Muscle layer of duodenum (tissue), 2 donors: ENCODE results near the gene MALAT1.
A peak's percentile ranks its signal among the peaks of the same experiment; 100 is the strongest.

Experiments used
- H3K27ac ChIP-seq: one replicate; pipeline ENCODE4 v1.7.0; 2013; ENCODE audit warnings: mild to moderate bottlenecking, low read length
- H3K27me3 ChIP-seq: one replicate; pipeline ENCODE4 v1.7.0; 2013; ENCODE audit warnings: low read depth, mild to moderate bottlenecking, control low read depth, low read length
- H3K36me3 ChIP-seq, 2 donors: one replicate each; pipeline ENCODE4 v1.7.0; 2013; ENCODE audit warnings: low read length in 2 of 2, control low read depth in 1 of 2, mild to moderate bottlenecking in 1 of 2; ENCODE audit not compliant: insufficient read depth in 2 of 2, control insufficient read depth in 1 of 2
- H3K4me1 ChIP-seq, 2 donors: one replicate each; pipeline ENCODE4 v1.7.0; 2013; ENCODE audit warnings: low read length in 2 of 2, mild to moderate bottlenecking in 2 of 2, control low read depth in 1 of 2, moderate library complexity in 1 of 2; ENCODE audit not compliant: insufficient read depth in 2 of 2, control insufficient read depth in 1 of 2
- H3K4me3 ChIP-seq, 2 donors: one replicate each; pipeline ENCODE4 v1.7.0; 2013; ENCODE audit warnings: low read length in 2 of 2, low read depth in 1 of 2, mild to moderate bottlenecking in 1 of 2
- H3K9me3 ChIP-seq, 2 donors: one replicate each; pipeline ENCODE4 v1.7.0; 2013; ENCODE audit warnings: low read length in 2 of 2, control low read depth in 1 of 2, mild to moderate bottlenecking in 1 of 2; ENCODE audit not compliant: control insufficient read depth in 1 of 2
- donor health status: healthy.

MALAT1 gene

DNA sequence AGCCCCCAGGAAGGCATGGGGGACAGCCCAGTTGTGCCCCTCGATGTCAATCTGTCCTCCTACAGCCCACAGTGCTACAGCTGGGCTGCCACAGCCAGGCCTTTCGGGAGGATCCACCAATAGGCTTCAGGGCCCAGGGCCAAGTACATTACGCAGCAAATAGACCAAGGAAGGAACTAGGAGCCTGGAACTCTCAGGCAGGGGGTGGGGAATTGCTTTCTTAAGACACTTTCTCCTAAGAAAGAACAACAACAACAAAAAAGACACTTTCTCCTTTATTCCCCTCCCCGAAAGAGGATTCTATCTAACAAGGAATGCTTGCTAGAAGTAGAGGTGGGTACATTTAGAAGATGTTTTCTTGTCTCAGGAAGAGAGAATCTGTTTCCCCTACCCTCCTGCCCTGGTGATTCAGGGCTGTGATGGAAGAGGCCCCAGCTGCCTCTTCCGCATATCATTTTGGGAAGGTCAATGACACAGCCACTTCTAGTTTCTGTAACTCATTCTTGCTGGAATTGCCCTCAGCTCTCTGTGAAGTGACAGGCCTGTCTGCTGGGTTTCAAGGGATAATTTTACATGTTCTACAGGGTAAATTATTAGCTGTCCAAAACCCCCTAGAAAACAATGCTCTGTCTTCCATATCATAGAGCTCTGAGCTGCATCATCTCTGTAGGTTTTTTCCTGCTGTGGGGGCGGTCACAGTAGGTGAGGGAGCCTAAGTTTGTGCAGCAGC, 6.0 kb upstream of the MALAT1 start:
- Histone ChIP-seq H3K4me1 (peaks cover 53 to 62% of the 10 kb centered on the region in 2 donors), H3K4me3 (peak overlapping the region; percentile 33 to 50)

DNA sequence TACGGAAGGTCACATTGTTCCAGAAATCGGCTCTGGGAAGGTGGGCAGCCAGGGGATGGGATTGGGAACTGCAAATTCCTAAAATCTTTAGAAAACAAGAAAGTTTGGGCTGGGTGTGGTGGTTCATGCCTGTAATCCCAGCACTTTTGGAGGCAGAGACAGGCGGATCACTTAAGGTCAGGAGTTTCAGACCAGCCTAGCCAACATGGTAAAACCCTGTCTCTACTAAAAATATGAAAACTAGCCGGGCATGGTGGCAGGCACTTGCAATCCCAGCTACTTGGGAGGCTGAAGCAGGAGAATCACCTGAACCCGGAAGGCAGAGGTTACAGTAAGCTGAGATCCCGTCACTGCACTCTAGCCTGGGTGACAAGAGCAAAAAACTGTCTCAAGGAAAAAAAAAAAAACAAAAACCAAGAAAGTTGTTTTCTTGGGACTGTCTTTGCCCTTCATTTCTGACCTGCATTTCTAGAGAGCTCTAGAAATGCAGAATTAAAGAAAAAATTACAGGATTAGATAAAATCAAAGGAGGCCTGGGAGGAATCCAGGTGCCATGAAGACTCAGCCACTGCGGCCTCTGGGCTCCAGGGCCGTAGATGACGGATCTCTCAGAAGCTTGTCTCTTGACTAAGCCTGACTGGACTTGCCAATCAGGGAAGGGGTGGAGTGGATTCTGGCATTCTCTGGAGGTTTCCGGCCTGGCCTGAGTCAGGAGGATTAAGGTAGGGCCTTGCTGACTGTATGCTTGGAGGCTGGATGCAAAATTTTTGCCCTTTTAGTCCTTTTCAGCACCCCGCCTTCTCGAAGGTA, 5.3 kb upstream of the MALAT1 start:
- H3K4me1 ChIP-seq, result peaks cover 45 to 55% of the 10 kb centered on the region in 2 donors
- peaks cover 0 to 60% of the 10 kb centered on the region in 2 donors for H3K36me3 ChIP-seq
- peak overlapping the region; percentile 33 to 50 for H3K4me3 ChIP-seq
- no peaks in the 10 kb centered on the region for H3K9me3 ChIP-seq
- H3K27ac ChIP-seq, result peak overlapping the region; percentile 98
- H3K27me3 ChIP-seq, result no peaks in the 10 kb centered on the region

More for the DNA sequence above, 6.0 kb upstream of the MALAT1 start:
- Histone ChIP-seq H3K9me3 (no peaks in the 10 kb centered on the region), H3K36me3 (peaks cover 0 to 60% of the 10 kb centered on the region in 2 donors), H3K27ac (peak overlapping the region; percentile 98), H3K27me3 (no peaks in the 10 kb centered on the region)

DNA sequence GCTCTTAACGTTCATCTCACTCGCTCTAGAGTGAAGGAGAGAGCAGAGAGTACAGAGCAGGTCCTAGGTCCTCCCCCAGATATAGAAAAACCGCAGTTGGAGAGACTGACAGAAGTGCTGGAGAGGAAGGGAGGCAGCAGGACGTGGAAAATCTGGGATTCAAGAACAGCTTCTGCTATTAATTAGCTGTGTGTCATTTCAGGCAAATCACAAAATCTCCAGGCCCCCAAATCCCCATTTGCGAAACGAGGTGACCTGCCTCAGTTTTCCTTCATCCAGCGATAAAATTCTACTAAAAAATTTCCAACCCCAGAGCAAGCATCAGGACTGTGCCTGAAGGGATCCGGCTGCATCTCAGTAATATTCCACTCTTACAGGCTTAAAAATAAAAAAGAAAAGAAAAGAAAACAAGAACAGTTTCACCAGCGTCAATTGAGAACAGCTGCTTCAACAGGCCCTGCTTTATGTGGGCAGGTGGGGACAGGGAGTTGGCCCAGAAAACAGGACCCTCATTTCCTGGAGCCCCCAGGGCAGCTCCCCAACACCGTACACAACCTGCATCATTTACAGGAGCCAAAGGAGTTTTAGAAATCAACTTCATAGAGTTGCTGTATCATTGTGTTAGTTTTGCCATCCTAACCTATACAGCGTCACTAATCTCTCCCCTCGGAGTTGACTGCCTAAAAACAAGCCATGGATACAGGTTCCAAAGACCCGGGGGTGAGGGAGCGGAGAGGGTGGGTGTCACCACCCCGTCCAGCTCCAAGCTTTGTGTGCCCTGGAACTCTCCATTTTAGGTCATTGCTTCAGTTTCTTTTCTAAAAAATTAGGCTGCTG, 2.3 kb upstream of the MALAT1 start:
- peak overlapping the region; percentile 46 to 53 for H3K4me3 ChIP-seq
- no peaks in the 10 kb centered on the region for H3K27me3 ChIP-seq
- peaks cover 12 to 46% of the 10 kb centered on the region in 2 donors for H3K36me3 ChIP-seq
- no peaks in the 10 kb centered on the region for H3K9me3 ChIP-seq
- peak overlapping the region; percentile 99 for H3K27ac ChIP-seq
- H3K4me1 ChIP-seq, result peaks cover 20 to 28% of the 10 kb centered on the region in 2 donors

DNA sequence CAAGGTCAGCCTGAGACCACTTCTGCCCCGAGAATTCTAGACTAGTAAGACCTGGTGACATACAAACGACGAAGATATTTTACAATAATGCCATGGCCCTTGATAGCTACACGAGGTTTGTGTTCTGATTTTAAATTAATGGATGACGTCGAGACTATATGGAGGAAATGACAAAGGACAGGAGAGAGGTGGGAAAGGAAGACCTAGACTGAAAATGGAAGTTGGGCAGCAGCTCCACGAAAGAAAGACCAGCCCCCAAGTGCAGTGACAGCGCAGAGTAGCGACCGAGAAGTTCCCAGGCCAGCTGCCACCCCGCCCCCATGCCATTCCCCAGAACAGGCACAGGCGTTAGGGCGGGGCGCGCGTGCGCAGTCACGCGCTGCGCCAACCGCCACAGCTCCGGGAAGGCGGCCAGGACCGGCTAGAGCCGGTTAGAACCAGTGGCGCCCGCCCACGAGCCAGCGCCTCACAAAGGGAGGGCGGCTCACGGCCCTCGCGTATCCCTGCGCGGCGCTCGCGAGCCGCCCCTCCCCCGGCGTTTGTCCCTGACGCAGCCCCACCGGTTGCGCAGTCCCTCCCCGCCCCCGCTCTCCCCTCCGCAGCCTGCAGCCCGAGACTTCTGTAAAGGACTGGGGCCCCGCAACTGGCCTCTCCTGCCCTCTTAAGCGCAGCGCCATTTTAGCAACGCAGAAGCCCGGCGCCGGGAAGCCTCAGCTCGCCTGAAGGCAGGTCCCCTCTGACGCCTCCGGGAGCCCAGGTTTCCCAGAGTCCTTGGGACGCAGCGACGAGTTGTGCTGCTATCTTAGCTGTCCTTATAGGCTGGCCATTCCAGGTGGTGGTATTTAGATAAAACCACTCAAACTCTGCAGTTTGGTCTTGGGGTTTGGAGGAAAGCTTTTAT, 1.5 kb upstream of the MALAT1 start:
- H3K4me1 ChIP-seq, result peaks cover 11 to 27% of the 10 kb centered on the region in 2 donors
- H3K4me3 ChIP-seq, result peak overlapping the region; percentile 91 to 96
- H3K9me3 ChIP-seq, result no peaks in the 10 kb centered on the region
- peaks cover 21 to 48% of the 10 kb centered on the region in 2 donors for H3K36me3 ChIP-seq
- H3K27ac ChIP-seq, result peak overlapping the region; percentile 100
- no peaks in the 10 kb centered on the region for H3K27me3 ChIP-seq

DNA sequence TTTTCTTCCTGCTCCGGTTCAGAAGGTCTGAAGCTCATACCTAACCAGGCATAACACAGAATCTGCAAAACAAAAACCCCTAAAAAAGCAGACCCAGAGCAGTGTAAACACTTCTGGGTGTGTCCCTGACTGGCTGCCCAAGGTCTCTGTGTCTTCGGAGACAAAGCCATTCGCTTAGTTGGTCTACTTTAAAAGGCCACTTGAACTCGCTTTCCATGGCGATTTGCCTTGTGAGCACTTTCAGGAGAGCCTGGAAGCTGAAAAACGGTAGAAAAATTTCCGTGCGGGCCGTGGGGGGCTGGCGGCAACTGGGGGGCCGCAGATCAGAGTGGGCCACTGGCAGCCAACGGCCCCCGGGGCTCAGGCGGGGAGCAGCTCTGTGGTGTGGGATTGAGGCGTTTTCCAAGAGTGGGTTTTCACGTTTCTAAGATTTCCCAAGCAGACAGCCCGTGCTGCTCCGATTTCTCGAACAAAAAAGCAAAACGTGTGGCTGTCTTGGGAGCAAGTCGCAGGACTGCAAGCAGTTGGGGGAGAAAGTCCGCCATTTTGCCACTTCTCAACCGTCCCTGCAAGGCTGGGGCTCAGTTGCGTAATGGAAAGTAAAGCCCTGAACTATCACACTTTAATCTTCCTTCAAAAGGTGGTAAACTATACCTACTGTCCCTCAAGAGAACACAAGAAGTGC, 661 bp upstream of the MALAT1 start:
- peak overlapping the region; percentile 100 for H3K27ac ChIP-seq
- H3K4me1 ChIP-seq, result peaks cover 4 to 23% of the 10 kb centered on the region in 2 donors
- peak overlapping the region; percentile 91 to 96 for H3K4me3 ChIP-seq
- H3K9me3 ChIP-seq, result no peaks in the 10 kb centered on the region
- no peaks in the 10 kb centered on the region for H3K27me3 ChIP-seq
- peaks cover 29 to 50% of the 10 kb centered on the region in 2 donors for H3K36me3 ChIP-seq

DNA sequence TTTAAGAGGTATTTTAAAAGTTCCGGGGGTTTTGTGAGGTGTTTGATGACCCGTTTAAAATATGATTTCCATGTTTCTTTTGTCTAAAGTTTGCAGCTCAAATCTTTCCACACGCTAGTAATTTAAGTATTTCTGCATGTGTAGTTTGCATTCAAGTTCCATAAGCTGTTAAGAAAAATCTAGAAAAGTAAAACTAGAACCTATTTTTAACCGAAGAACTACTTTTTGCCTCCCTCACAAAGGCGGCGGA, 193 bp upstream of the MALAT1 start:
- Histone ChIP-seq H3K9me3 (no peaks in the 10 kb centered on the region), H3K27ac (peak overlapping the region; percentile 100), H3K36me3 (peaks cover 34 to 50% of the 10 kb centered on the region in 2 donors), H3K4me3 (peak overlapping the region; percentile 91 to 96), H3K4me1 (peaks cover 4 to 18% of the 10 kb centered on the region in 2 donors), H3K27me3 (no peaks in the 10 kb centered on the region)

DNA sequence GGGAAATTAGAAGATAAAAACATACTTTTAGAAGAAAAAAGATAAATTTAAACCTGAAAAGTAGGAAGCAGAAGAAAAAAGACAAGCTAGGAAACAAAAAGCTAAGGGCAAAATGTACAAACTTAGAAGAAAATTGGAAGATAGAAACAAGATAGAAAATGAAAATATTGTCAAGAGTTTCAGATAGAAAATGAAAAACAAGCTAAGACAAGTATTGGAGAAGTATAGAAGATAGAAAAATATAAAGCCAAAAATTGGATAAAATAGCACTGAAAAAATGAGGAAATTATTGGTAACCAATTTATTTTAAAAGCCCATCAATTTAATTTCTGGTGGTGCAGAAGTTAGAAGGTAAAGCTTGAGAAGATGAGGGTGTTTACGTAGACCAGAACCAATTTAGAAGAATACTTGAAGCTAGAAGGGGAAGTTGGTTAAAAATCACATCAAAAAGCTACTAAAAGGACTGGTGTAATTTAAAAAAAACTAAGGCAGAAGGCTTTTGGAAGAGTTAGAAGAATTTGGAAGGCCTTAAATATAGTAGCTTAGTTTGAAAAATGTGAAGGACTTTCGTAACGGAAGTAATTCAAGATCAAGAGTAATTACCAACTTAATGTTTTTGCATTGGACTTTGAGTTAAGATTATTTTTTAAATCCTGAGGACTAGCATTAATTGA, 1.0 kb downstream of the MALAT1 start:
- peak overlapping the region; percentile 91 to 96 for H3K4me3 ChIP-seq
- H3K27me3 ChIP-seq, result no peaks in the 10 kb centered on the region
- H3K36me3 ChIP-seq, result peaks cover 46 to 61% of the 10 kb centered on the region in 2 donors
- H3K4me1 ChIP-seq, result peaks cover 4 to 9% of the 10 kb centered on the region in 2 donors
- peak overlapping the region; percentile 100 for H3K27ac ChIP-seq
- no peaks in the 10 kb centered on the region for H3K9me3 ChIP-seq

DNA sequence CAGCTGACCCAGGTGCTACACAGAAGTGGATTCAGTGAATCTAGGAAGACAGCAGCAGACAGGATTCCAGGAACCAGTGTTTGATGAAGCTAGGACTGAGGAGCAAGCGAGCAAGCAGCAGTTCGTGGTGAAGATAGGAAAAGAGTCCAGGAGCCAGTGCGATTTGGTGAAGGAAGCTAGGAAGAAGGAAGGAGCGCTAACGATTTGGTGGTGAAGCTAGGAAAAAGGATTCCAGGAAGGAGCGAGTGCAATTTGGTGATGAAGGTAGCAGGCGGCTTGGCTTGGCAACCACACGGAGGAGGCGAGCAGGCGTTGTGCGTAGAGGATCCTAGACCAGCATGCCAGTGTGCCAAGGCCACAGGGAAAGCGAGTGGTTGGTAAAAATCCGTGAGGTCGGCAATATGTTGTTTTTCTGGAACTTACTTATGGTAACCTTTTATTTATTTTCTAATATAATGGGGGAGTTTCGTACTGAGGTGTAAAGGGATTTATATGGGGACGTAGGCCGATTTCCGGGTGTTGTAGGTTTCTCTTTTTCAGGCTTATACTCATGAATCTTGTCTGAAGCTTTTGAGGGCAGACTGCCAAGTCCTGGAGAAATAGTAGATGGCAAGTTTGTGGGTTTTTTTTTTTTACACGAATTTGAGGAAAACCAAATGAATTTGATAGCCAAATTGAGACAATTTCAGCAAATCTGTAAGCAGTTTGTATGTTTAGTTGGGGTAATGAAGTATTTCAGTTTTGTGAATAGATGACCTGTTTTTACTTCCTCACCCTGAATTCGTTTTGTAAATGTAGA, 1.7 kb downstream of the MALAT1 start:
- Histone ChIP-seq H3K4me3 (peak overlapping the region; percentile 91 to 96), H3K27ac (peak overlapping the region; percentile 100), H3K9me3 (no peaks in the 10 kb centered on the region), H3K4me1 (peaks cover 10 to 12% of the 10 kb centered on the region in 2 donors), H3K27me3 (no peaks in the 10 kb centered on the region), H3K36me3 (peaks cover 53 to 68% of the 10 kb centered on the region in 2 donors)

DNA sequence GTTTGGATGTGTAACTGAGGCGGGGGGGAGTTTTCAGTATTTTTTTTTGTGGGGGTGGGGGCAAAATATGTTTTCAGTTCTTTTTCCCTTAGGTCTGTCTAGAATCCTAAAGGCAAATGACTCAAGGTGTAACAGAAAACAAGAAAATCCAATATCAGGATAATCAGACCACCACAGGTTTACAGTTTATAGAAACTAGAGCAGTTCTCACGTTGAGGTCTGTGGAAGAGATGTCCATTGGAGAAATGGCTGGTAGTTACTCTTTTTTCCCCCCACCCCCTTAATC, 2.3 kb downstream of the MALAT1 start:
- peak overlapping the region; percentile 91 to 96 for H3K4me3 ChIP-seq
- peak overlapping the region; percentile 100 for H3K27ac ChIP-seq
- H3K36me3 ChIP-seq, result peaks cover 58 to 74% of the 10 kb centered on the region in 2 donors
- no peaks in the 10 kb centered on the region for H3K9me3 ChIP-seq
- no peaks in the 10 kb centered on the region for H3K27me3 ChIP-seq
- peaks cover 12 to 16% of the 10 kb centered on the region in 2 donors for H3K4me1 ChIP-seq
